Ammon's horn (tissue), 1 donor: Measurements from ENCODE around the gene FAM124B.
"Not testable (repeated sequence)": the region's sequence is repeated elsewhere in the genome, so short reads cannot be mapped to it uniquely, and the experiment has no call there.

Source experiments
- DNase-seq: peaks from one replicate; pipeline ENCODE4 v3.0.0-alpha.2; 2016; ENCODE audit warnings: low spot score

FAM124B gene

GRCh38 chr2:224413381-224413780 lies 11.5 kb upstream of the FAM124B start:
- DNase-seq, result no peak

GRCh38 chr2:224412141-224413015 lies 10.5 kb upstream of the FAM124B start:
- peak; percentile 25 for DNase-seq

GRCh38 chr2:224410946-224411561 lies 9.1 kb upstream of the FAM124B start:
- DNase-seq, result no peak

- no peak for DNase-seq
These were observed 6.8 kb upstream of the FAM124B start for GRCh38 chr2:224408676-224409075.

- no peak for DNase-seq
These were observed 5.4 kb upstream of the FAM124B start for GRCh38 chr2:224407241-224407701.

- DNase-seq, result no peak
These were observed 4.0 kb upstream of the FAM124B start for GRCh38 chr2:224405841-224406370.

GRCh38 chr2:224405412-224405811 lies 3.5 kb upstream of the FAM124B start:
- no peak for DNase-seq

- DNase-seq, result no peak
These were observed 2.9 kb upstream of the FAM124B start for GRCh38 chr2:224404796-224405195.

- no peak for DNase-seq
These were observed 1.8 kb upstream of the FAM124B start for GRCh38 chr2:224403657-224404056.

GRCh38 chr2:224400886-224401632 lies 848 bp downstream of the FAM124B start:
- DNase-seq, result no peak

- no peak for DNase-seq
These were observed 1.6 kb downstream of the FAM124B start for GRCh38 chr2:224400174-224400810.

GRCh38 chr2:224398289-224398688 lies 3.6 kb downstream of the FAM124B start:
- DNase-seq, result no peak

- DNase-seq, result not testable (repeated sequence)
These were observed 4.8 kb downstream of the FAM124B start for GRCh38 chr2:224397100-224397499.

GRCh38 chr2:224395620-224396390 lies 6.1 kb downstream of the FAM124B start:
- DNase-seq, result no peak

GRCh38 chr2:224393157-224393872 lies 8.6 kb downstream of the FAM124B start:
- DNase-seq, result no peak

- DNase-seq, result no peak
These were observed 9.4 kb downstream of the FAM124B start for GRCh38 chr2:224392545-224392944.

GRCh38 chr2:224389317-224389716 lies 12.6 kb downstream of the FAM124B start:
- no peak for DNase-seq

- DNase-seq, result no peak
These were observed 15.0 kb downstream of the FAM124B start for GRCh38 chr2:224386876-224387275.

- no peak for DNase-seq
These were observed 18.8 kb downstream of the FAM124B start for GRCh38 chr2:224382973-224383555.

GRCh38 chr2:224382280-224382647 lies 19.6 kb downstream of the FAM124B start:
- DNase-seq, result not testable (repeated sequence)
